ENCODE measurements around the gene LAGE3.
A peak's percentile ranks its signal among the peaks of the same experiment; 100 is the strongest.

LAGE3 gene

DNA sequence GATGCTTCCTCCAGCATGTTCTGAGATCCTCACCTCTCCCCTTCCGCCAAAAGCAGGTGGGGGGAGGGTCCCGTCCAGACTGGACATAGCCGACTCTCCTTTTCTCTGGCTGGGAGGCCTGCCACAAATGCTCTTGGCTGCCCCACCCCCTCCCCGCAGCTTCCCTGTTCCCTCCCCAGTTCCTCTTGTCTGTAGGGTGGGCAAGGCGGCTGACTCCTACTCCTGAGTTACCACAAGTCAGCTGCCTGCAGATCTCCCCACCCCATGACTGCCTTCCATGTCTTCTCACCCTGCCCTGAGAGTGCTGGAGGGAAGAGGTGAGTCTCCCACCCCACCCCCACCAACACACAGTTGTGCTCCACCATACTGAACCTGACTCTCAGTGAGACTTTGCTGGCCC is 47.7 kb downstream of the LAGE3 start:
- DNase-seq: no peak

DNA sequence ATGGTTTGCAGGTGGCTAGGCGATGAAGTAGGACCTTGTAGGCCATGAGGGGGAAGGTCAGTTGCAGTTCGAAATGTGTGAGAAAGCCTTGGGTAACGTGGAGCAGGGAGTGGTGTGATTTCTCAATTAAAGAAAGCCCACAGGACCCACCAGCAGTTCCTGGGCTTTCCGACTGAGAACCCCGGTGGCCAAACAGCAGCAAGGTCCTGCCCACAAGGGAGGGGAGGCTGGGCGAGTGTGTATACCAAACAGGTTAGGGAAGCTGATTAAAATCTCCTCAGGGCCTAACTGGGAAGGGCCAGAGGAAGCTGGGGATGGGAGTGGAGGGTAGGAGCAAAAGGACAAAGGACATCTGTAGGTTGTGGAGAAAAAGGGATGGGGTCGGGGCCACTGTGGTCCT is 48.2 kb downstream of the LAGE3 start:
- DNase-seq: no peak

DNA sequence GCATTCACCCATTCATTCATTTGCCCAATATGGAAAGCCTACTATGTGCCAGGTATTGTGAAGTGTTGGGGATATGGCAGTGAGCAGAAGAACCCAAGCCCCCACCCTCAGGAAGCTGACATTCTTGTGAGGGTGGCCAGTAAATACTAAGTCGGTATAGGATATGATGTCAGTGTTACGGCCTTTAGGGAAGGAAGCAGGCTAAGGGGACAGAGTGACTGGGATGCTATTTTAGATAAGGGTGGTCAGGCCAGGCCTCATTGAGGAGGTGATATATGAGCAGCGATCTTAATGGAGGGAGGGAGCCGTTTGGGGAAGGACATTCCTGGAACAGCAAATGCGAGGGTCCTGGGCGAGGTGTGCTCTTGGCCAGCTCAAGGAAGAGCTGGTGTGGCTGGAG is 48.6 kb downstream of the LAGE3 start:
- no peak for DNase-seq

DNA sequence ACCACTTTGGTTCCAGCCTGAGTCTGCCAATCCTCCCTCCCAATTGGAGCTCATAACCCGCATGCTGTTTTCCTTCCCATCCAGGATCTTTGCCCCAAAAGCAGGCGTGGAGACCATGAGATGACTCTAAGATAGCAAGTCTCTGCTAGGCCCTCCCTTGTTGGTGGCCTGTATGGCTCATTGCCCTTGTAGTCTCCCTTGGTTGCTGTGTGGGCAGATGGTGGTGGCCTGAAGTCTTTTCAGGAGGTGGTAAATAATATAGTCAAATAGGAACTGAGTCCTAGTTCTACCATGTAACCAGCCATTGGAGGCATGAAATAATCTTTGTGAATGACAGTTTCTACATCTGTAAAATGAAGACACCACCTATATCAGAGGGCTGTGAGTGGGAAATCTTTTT is 49.4 kb downstream of the LAGE3 start:
- no peak for DNase-seq

DNA sequence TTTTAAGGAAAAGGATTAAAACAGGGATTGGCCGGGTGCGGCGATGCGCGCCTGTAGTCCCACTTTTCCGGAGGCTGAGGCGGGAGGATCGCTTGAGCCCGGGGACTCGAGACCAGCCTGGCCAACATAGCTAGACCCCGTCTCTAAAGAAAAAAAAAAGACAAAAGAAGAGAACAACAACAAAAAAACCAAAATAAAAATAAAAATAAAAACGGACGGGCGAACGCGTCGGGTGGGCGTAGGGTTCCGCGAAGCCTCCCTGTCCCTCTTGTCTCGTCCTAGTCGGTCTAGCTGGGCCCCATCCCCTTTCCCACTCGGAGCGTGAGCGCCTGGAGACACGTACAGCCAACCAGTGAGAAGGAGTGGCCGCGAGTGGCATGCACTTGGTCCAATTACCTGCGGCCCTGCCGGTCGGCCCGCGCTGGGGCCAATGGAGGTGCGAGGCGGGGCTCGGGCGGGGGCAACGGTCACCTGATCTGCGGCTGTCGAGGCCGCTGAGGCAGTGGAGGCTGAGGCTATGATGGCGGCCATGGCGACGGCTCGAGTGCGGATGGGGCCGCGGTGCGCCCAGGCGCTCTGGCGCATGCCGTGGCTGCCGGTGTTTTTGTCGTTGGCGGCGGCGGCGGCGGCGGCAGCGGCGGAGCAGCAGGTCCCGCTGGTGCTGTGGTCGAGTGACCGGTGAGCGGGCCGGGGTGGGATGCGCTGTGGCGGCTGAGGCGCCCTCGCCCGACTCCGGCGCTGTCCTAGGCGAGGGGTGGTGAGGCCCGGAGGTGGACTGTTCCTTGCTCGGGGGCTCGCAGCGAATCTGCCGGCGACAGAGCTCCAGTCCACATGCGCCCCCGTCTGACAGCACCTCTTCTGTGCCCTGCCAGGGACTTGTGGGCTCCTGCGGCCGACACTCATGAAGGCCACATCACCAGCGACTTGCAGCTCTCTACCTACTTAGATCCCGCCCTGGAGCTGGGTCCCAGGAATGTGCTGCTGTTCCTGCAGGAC is 50.6 kb downstream of the LAGE3 start, which contains the start of gene ATP6AP1:
ATP6AP1 (plus strand) TSS at position 502 of the 996 bp plus-strand sequence; CDS start at position 518, 16 bp downstream.
- peak; percentile 86 to 87 for DNase-seq

Data from stimulated activated CD4-positive, alpha-beta T cell treated with anti-CD3 and anti-CD28 coated beads, Interleukin-2, amount 100 ng/mL, for 24 hours (primary cell).